Activated T-helper 1 cell treated with anti-CD3 and anti-CD28 coated beads, Interleukin-12 subunit alpha, Interleukin-12 subunit beta, Interleukin-2, Interleukin-4 antibody, amounts not matched to agents 30 ng/mL and 10 ng/mL and 1 ng/mL, durations not matched to agents 14 hours and 24 hours and 36 hours (primary cell): ENCODE data around the gene CGB2. TPM values are rescaled to one million over a fixed set of nuclear protein-coding genes. Genes with fewer than 3 reads are reported as not detected.

Experiments
- DNase-seq: peaks from one replicate; pipeline ENCODE4 v3.0.0; 2021; ENCODE audit warnings: low spot score
- H3K27ac Mint-ChIP-seq: one replicate; pipeline ENCODE4 v1.8.0; 2021; ENCODE audit warnings: mild to moderate bottlenecking, mixed read lengths
- H3K27me3 Mint-ChIP-seq: one replicate; pipeline ENCODE4 v1.8.0; 2022; ENCODE audit warnings: mild to moderate bottlenecking, moderate library complexity, mixed read lengths; ENCODE audit not compliant: insufficient read depth
- H3K36me3 Mint-ChIP-seq: one replicate; pipeline ENCODE4 v1.8.0; 2021; ENCODE audit warnings: low read depth, mixed read lengths
- H3K4me1 Mint-ChIP-seq: one replicate; pipeline ENCODE4 v1.8.0; 2021; ENCODE audit warnings: low read depth, mixed read lengths
- H3K4me3 Mint-ChIP-seq: one replicate; pipeline ENCODE4 v1.8.0; 2021; ENCODE audit warnings: mild to moderate bottlenecking, moderate library complexity, mixed read lengths
- H3K9me3 Mint-ChIP-seq: one replicate; pipeline ENCODE4 v1.8.0; 2021; ENCODE audit warnings: mixed read lengths
- intact Hi-C: fragments of 100-400 bp; cut with micrococcal nuclease; formaldehyde crosslinking; loops from one replicate; pipeline ENCODE4 v1.15.1; 2024
- total RNA-seq: library from RNA; stranded (reverse); gene quantifications from 2 replicates; pipeline ENCODE4 v1.2.3, GENCODE V29; 2022

Gene CGB2
- total RNA-seq, 1 donor from 2014 or later: not detected

DNA sequence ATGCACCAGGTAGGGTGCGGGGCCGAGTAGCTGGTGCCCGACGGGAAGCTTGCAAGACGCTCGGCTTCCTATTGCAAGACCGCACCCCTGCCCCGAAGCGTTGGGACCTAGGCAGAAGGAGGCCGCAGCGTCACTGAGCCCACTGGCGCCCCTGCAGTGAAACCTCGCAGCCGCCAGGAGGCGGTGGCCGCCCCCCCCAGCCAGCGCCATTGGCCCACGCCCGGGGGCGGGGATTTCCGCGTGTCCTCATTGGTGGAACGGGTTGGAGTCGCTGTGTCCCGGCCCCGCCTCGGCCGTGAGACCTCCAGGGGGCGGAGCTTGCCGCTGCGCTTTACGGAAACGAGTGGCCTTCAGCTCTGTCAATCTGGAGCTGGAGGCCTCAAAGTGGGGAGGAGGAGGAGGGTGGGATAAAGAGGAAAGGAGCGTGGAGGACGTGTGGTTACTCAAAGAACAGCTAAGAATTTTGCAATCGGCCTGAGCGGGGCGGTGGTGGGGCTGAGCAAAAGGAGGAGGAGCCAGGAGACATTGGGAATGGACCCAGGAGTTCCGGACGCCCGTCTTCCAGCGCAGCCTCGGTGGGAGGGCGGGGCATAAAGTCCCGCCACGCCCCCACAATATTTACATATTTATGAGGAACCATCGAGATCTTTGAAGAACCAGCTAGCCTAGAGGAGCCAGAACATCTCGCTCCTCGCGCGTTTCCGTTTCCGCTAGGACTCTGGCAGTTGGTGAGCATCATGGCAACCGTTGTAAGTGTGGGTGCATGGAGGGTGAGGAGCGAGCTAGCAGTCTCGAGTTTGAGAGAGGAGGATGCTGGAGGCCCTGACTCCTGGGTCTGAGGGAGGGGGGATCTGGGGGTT, 38.3 kb upstream of the CGB2 start, which contains the start of the genes GYS1 and RUVBL2:
Gene GYS1, minus strand, starts transcription at position 135 of the 860 bp plus-strand sequence. CDS start 197 bp downstream, outside the sequence.
Gene RUVBL2, plus strand, starts transcription at position 713 of the 860 bp plus-strand sequence. Its CDS starts 25 bp downstream, at position 738.
- Mint-ChIP-seq H3K36me3 (peaks cover 20% of the 10 kb centered on the region), H3K9me3 (no peaks in the 10 kb centered on the region), H3K4me3 (peak within 1 kb of the TSS; percentile 94), H3K27me3 (no peaks in the 10 kb centered on the region), H3K27ac (peak within 1 kb of the TSS; percentile 96), H3K4me1 (peaks cover 38% of the 10 kb centered on the region)
- intact Hi-C loops: loop anchor here (1.0 to 5.0 kb wide), 18 partner anchors 26 to 666 kb away; partner anchors contain the start of genes ALDH16A1, BAX, BCAT2 and C19orf73
- DNase-seq: peak; percentile 99

DNA sequence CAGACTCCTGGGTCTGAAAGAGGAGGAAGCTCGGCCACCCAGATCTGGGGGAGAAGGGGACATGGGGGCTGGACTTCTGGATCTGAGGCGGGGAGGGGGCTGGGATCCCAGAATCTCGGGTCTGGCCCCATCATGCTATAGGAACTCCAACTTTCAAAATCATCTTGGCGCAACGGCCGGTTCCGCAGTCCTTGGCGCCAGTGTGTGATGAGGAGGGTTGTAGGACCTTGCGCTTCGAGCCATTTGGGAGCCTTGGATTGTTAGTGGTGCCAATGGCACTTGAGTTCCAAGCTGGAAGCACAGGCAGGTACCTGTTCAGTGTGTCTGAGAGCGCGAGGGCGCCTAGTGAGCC, 37.7 kb upstream of the CGB2 start:
- peak overlapping the region; percentile 96 for H3K27ac Mint-ChIP-seq
- peaks cover 35% of the 10 kb centered on the region for H3K4me1 Mint-ChIP-seq
- peaks cover 15% of the 10 kb centered on the region for H3K36me3 Mint-ChIP-seq
- peak overlapping the region; percentile 94 for H3K4me3 Mint-ChIP-seq
- H3K9me3 Mint-ChIP-seq: no peaks in the 10 kb centered on the region
- intact Hi-C loops: loop anchor here (5.0 kb wide), 3 partner anchors 38 to 667 kb away; partner anchors contain the start of genes CGB2 and EMP3
- DNase-seq: no peak
- H3K27me3 Mint-ChIP-seq: no peaks in the 10 kb centered on the region

DNA sequence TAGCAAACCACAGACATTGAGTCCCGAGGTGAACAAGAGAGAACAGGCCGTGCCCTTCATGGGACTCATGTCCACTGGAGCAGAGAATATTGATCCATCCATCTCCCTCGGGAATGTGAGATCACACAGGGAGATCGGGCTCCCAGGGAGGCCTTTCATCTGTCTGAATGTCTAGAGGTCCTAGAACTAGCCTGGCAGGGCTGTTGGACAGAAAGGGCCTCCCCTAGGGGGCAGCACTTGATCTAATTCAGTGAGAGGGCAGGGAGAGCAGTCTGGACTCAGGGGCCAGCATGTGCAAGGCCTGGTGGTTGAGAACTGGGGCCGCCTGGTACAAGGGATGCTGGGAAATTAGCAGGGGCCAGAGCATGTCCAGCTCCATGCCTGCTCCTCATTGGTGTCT, 33.7 kb upstream of the CGB2 start:
- no peaks in the 10 kb centered on the region for H3K27me3 Mint-ChIP-seq
- intact Hi-C loops: no loop called here
- no peaks in the 10 kb centered on the region for H3K9me3 Mint-ChIP-seq
- peak overlapping the region; percentile 24 for H3K27ac Mint-ChIP-seq
- no peak overlapping the region for H3K4me3 Mint-ChIP-seq
- peaks cover 19% of the 10 kb centered on the region for H3K36me3 Mint-ChIP-seq
- peaks cover 31% of the 10 kb centered on the region for H3K4me1 Mint-ChIP-seq
- peak; percentile 38 for DNase-seq

DNA sequence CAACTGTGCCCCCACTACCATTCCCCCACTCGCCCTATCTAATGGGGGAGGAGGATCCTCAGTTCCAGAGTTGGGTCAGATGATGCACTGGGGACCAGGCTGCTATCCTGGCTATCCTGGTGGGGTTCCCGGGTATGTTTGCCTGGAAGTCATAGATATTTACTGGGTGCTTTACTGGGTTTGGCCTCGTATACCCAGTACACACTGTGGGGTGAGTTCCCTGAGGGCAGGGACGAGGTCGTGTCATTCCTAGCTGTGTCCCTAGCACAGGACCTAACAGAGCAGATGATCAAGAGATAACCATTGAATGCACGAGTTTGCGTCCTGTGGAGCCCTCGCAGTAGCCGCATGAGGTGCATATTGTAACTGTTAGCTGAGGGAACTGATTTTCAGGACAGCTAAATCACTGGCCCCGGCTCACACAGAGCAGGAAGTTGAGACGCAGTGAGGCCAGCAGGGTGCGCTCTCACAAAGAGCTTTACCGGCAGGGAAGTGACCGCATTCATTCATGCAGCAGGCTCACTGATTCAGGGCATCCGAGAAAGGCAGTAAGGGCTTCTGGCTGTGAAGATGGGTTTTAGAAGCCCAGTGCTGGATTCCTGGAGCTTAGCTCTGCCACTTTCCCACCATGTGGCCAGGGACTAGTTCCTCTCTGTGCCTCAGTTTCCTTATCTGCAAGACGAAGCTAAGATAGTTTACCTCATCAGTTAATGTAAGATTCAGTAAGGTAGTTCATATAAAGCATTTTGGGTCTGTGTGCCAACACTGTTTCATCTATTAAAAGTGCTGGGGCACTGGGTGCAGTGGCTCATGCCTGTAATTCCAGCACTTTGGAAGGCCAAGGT, 32.0 kb upstream of the CGB2 start:
- Mint-ChIP-seq H3K4me3 (no peak overlapping the region), H3K4me1 (peaks cover 20% of the 10 kb centered on the region), H3K9me3 (no peaks in the 10 kb centered on the region), H3K27me3 (no peaks in the 10 kb centered on the region), H3K27ac (no peak overlapping the region), H3K36me3 (peaks cover 19% of the 10 kb centered on the region)
- DNase-seq: peak; percentile 51
- intact Hi-C loops: no loop called here

DNA sequence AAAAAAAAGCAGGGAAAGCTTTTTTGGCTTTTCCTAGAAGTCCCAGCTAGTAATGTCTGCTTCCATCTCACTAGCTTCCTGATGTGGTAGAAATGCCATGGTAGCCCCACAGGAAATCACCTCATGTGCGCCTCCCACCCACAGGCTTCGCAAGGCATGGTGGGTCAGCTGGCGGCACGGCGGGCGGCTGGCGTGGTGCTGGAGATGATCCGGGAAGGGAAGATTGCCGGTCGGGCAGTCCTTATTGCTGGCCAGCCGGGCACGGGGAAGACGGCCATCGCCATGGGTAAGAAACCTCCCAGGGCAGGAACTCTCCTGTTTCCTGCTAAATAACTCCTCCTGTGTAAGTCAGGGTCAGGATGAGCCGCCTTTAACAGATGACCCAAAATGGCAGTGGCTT, 27.6 kb upstream of the CGB2 start:
- Mint-ChIP-seq H3K27me3 (no peaks in the 10 kb centered on the region), H3K27ac (no peak overlapping the region), H3K4me3 (no peak overlapping the region), H3K9me3 (no peaks in the 10 kb centered on the region), H3K4me1 (peaks cover 9% of the 10 kb centered on the region), H3K36me3 (peaks cover 27% of the 10 kb centered on the region)
- intact Hi-C loops: no loop called here
- no peak for DNase-seq

DNA sequence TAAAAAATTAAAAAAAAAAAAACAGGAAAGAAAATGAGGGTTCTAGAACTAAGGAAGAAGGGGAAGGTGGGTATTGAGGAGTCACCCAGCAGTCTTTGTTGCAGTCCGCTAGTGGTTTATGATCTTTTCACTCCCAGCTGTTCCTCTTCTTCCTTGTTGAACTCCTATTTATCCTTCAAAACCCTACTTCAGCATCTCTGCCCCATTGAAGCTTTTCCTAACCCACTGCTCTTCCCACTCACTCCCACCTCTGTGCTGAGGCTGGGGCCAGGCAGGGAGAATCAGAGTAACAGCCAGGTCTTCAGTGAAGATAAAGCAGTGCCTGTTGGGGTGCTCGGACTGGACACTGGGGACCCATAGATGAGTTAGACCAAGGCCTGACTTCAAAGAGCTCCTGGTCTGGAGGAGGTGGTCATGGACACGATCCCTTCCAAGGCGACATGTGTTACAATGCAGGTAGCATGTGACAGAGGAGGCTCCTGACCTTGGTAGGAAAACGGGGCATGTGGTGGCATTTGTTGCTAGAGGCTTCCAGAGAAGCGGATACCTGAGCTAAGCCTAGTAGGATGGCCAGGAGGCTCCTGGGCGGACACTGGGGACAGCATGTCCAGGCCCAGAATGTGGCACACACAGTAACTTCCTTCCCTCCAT, 26.6 kb upstream of the CGB2 start:
- H3K27ac Mint-ChIP-seq: no peak overlapping the region
- intact Hi-C loops: no loop called here
- peaks cover 20% of the 10 kb centered on the region for H3K36me3 Mint-ChIP-seq
- H3K27me3 Mint-ChIP-seq: no peaks in the 10 kb centered on the region
- no peaks in the 10 kb centered on the region for H3K9me3 Mint-ChIP-seq
- H3K4me1 Mint-ChIP-seq: no peaks in the 10 kb centered on the region
- DNase-seq: no peak
- no peak overlapping the region for H3K4me3 Mint-ChIP-seq

DNA sequence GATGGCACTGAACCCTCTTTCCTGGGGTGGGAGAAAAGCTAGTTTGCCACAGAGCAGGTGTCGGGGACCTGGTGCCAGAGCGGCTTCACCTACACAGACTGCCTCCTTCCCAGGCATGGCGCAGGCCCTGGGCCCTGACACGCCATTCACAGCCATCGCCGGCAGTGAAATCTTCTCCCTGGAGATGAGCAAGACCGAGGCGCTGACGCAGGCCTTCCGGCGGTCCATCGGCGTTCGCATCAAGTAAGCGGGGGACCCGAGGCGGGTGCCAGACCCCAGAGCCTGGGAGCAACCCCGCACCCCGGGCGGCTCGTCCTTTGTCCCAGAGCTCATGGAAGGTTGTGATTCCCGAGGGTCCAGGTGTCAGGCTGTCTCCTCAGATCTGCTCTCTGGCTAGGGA, 24.8 kb upstream of the CGB2 start:
- no peak for DNase-seq
- Mint-ChIP-seq H3K4me1 (no peaks in the 10 kb centered on the region), H3K36me3 (peaks cover 27% of the 10 kb centered on the region), H3K27ac (no peak overlapping the region), H3K4me3 (no peak overlapping the region), H3K27me3 (no peaks in the 10 kb centered on the region), H3K9me3 (no peaks in the 10 kb centered on the region)
- intact Hi-C loops: no loop called here

DNA sequence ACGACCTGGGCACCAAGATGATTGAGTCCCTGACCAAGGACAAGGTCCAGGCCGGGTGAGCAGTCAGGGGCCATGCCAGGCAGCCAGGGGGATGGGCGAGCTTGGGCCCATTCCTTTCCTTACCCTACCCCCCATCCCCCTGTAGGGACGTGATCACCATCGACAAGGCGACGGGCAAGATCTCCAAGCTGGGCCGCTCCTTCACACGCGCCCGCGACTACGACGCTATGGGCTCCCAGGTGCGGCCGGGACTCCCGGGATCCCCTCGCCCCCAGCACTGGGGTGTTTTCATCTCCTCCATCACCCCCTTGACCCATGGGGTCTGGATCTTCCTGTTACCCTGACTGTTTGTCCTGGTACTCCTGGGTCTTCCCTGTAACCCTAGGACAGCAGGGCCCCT, 21.9 kb upstream of the CGB2 start:
- Mint-ChIP-seq H3K27ac (no peak overlapping the region), H3K27me3 (no peaks in the 10 kb centered on the region), H3K36me3 (peaks cover 27% of the 10 kb centered on the region), H3K4me3 (no peak overlapping the region), H3K4me1 (no peaks in the 10 kb centered on the region), H3K9me3 (no peaks in the 10 kb centered on the region)
- DNase-seq: no peak
- intact Hi-C loops: no loop called here

DNA sequence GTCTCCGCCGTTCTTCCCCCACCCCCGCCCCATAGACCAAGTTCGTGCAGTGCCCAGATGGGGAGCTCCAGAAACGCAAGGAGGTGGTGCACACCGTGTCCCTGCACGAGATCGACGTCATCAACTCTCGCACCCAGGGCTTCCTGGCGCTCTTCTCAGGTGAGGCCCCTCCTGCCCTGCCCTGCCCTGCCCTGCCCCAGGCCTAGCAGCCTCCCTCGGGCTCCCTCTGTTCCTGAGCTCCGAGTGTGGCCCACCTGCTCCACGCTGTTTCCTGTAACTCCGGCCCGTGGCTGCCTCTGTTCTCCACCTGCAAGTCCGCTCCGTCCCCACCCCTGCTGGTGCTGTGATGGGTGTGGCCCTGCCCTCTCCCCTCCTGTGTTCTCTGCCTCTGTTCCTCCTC, 21.2 kb upstream of the CGB2 start:
- intact Hi-C loops: no loop called here
- Mint-ChIP-seq H3K27me3 (no peaks in the 10 kb centered on the region), H3K9me3 (no peaks in the 10 kb centered on the region), H3K36me3 (peaks cover 25% of the 10 kb centered on the region), H3K4me3 (no peak overlapping the region), H3K27ac (no peak overlapping the region), H3K4me1 (no peaks in the 10 kb centered on the region)
- no peak for DNase-seq

DNA sequence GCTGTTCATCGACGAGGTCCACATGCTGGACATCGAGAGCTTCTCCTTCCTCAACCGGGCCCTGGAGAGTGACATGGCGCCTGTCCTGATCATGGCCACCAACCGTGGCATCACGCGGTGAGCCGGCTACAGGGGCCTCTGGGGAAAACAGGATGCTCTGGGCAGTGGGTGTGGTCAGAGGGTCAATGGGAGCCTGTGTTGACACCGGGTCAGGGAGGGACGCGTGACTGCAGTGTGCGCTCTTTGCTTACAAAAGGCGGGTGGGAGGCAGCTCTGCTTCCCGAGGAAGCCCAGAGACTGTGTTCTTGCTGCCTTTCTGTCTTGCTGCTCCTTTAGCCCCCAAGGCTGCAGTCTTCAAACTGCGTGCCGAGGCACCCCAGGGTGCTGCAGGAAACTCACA, 20.5 kb upstream of the CGB2 start:
- Mint-ChIP-seq H3K9me3 (no peaks in the 10 kb centered on the region), H3K27ac (peak overlapping the region; percentile 4), H3K36me3 (peaks cover 30% of the 10 kb centered on the region), H3K4me3 (no peak overlapping the region), H3K27me3 (no peaks in the 10 kb centered on the region), H3K4me1 (no peaks in the 10 kb centered on the region)
- no peak for DNase-seq
- intact Hi-C loops: no loop called here

DNA sequence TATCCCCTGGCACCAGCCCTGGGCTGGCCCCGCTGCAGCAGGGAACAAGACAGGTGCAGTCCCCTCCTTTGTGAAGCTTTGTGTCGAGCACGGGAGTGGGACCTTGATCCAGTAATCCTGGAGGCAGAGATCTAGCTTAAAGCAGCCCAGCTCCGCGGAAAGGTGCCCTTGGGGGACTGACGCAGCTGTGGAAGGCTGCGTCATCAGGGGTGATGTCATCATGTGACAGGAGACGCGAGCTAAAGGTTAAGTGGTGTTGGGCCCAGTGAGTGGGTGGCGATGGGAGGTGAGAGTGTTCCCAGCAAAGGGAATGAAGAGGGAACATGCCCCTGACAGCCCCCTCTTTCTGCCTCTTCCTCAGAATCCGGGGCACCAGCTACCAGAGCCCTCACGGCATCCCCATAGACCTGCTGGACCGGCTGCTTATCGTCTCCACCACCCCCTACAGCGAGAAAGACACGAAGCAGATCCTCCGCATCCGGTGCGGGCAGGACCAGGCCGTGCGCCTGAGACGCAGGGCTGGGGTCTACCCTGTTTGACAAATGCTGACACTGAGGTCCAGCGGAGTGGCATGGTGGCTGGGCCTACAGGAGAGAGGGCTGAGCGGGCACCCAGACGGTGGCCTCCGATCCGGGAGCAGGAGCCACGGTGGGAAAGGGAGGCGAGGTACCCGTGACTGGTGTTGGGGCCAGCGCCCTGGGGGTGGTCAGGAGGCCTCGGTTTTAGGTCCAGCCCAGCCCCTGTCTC, 17.4 kb upstream of the CGB2 start:
- Mint-ChIP-seq H3K36me3 (peaks cover 25% of the 10 kb centered on the region), H3K4me1 (peaks cover 8% of the 10 kb centered on the region), H3K27me3 (peaks cover 5% of the 10 kb centered on the region), H3K9me3 (no peaks in the 10 kb centered on the region), H3K27ac (no peak overlapping the region), H3K4me3 (no peak overlapping the region)
- no peak for DNase-seq
- intact Hi-C loops: no loop called here

DNA sequence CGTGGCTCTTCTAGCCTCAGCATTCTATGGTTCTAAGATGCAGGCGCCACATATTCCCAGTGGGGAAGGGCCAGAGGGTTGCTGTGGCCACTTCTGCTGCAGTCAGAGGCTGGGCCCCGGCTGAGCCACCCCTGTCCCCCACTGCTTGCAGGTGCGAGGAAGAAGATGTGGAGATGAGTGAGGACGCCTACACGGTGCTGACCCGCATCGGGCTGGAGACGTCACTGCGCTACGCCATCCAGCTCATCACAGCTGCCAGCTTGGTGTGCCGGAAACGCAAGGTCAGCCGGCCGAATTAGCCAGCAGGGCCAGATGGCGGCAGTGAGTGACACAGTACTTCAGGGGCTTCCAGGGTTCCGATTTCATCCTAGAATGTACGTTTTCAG, 16.8 kb upstream of the CGB2 start:
- peaks cover 10% of the 10 kb centered on the region for H3K4me1 Mint-ChIP-seq
- H3K9me3 Mint-ChIP-seq: no peaks in the 10 kb centered on the region
- DNase-seq: no peak
- peaks cover 25% of the 10 kb centered on the region for H3K36me3 Mint-ChIP-seq
- peaks cover 6% of the 10 kb centered on the region for H3K27me3 Mint-ChIP-seq
- no peak overlapping the region for H3K27ac Mint-ChIP-seq
- intact Hi-C loops: no loop called here
- H3K4me3 Mint-ChIP-seq: no peak overlapping the region
